Transverse colon (tissue), 4 donors: ENCODE results near the gene GIPC1.

Experiments used
- CTCF ChIP-seq, 5 experiments: fragments of 200-600 bp in 3 of 5; fragments of 450-650 bp in 2 of 5; sonication (generic) in 3 of 5; IDR thresholded peaks; 1 replicate in 2 of 5; 2 replicates in 3 of 5; pipeline ENCODE4 v1.5.1; 2016 to 2017; ENCODE audit warnings: antibody characterized with exemption in 5 of 5, inconsistent platforms in 3 of 5, mild to moderate bottlenecking in 2 of 5, moderate library complexity in 1 of 5
- EP300 ChIP-seq: sonication (generic); formaldehyde crosslinking; IDR thresholded peaks from one replicate; pipeline ENCODE4 v1.6.1; 2017; ENCODE audit warnings: antibody characterized with exemption, low read depth
- POLR2A ChIP-seq: fragments of 450-650 bp; IDR thresholded peaks from one replicate; pipeline ENCODE4 v1.6.1; 2016; ENCODE audit warnings: antibody characterized with exemption, mild to moderate bottlenecking, moderate library complexity
- POLR2AphosphoS5 ChIP-seq, 3 donors: sonication (generic); formaldehyde crosslinking; IDR thresholded peaks; one replicate each; pipeline ENCODE4 v1.6.1; 2016; ENCODE audit warnings: antibody characterized with exemption in 3 of 3

DNA sequence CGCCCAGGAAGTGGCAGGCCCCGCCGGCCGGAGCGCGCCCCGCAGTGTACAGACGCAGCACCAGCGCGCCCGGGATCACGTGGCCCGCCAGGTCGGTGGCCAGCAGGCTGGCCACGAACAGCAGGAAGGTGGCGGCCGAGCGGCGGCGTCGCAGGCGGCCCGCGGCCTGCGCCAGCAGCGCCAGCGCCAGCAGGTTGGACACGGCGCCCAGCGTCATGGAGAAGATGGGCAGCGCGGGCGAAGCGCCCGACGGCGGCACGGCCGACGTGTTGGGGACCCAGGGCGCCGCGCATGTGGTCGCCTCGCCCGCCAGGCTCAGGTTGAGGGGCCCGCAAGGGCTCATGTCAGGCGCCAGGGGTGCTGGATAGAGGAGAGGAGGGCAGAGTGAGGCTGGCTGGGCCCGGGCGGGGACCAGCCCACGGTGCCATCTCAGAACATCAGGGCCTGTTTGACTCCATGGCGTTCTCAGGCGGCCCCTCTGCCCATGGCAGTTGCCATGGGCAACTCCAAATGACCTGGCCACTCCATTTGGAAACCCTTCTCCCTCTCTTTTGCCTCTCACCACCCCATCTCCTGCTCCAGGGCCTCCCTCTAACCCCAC, 21.8 kb downstream of the GIPC1 start:
- TF ChIP-seq CTCF (IDR thresholded peaks at IDR 0.05) (no peak), POLR2AphosphoS5 (IDR thresholded peaks at IDR 0.05) (no peak), POLR2A (no peak), EP300 (no peak)
